Osteocyte (in vitro differentiated cells): ENCODE measurements around the gene CLEC9A. TPM values are rescaled to one million over a fixed set of nuclear protein-coding genes. Genes with fewer than 3 reads are reported as not detected.

Experiments
- DNase-seq: peaks from one replicate; pipeline ENCODE4 v3.0.0; 2021; ENCODE audit warnings: mixed read lengths; ENCODE audit not compliant: unreplicated experiment; ENCODE audit errors: extremely low spot score
- H3K27ac Mint-ChIP-seq: one replicate; pipeline ENCODE4 v1.8.0; 2021; ENCODE audit warnings: mild to moderate bottlenecking, mixed read lengths; ENCODE audit not compliant: unreplicated experiment
- H3K27me3 Mint-ChIP-seq: one replicate; pipeline ENCODE4 v1.8.0; 2021; ENCODE audit warnings: mixed read lengths; ENCODE audit not compliant: unreplicated experiment
- H3K36me3 Mint-ChIP-seq: one replicate; pipeline ENCODE4 v1.8.0; 2021; ENCODE audit warnings: mixed read lengths; ENCODE audit not compliant: unreplicated experiment
- H3K4me1 Mint-ChIP-seq: one replicate; pipeline ENCODE4 v1.8.0; 2021; ENCODE audit warnings: mixed read lengths; ENCODE audit not compliant: unreplicated experiment
- H3K4me3 Mint-ChIP-seq: one replicate; pipeline ENCODE4 v1.8.0; 2021; ENCODE audit warnings: mild to moderate bottlenecking, moderate library complexity, mixed read lengths; ENCODE audit not compliant: unreplicated experiment
- H3K9me3 Mint-ChIP-seq: one replicate; pipeline ENCODE4 v1.8.0; 2021; ENCODE audit warnings: mixed read lengths; ENCODE audit not compliant: unreplicated experiment
- total RNA-seq: library from RNA; stranded (reverse); gene quantifications from 2 replicates; pipeline ENCODE4 v1.2.1, GENCODE V29; 2021
- TF ChIP-seq, protein P1 (sequence below): fragments of 200-600 bp; sonication (generic); IDR thresholded peaks from 2 replicates; pipeline ENCODE4 v1.5.0; 2021; ENCODE audit warnings: antibody characterized with exemption, mild to moderate bottlenecking, moderate library complexity

CLEC9A gene
- total RNA-seq, 1 donor from 2014 or later = not detected

DNA sequence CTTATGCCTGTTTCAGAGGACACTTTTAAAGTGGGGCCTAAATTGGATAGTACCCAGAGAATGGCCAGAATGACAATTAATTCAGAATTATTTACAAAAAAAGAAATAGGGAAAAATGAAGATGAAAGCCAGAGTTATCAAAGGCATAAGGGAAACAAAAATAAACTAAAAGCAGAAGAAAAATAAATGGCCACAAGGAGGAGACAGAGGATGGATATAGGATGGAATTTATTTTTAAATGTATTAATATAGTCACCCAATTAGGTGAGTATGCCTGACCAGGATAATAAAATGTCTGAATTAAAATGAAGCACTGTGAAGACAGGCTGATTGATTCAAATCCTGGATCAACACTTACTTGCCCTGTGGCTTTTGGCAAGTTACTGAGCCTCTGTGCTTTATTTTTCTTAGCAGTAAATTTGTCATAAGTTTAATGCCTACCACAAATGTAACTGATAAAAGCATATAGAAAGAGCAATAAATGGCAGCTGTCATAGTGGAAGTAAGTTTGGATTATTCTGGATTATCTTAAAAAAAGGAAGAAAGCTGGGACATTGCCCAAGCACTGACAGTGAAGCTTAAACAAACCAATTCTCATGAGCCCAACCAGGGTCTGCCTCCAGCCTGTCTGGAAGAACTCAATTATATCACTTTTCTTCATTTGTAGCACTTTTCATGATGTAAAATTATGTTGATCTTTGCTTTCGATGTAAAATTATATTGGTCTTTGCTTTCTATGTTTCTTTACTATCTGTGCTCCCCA lies 3.5 kb downstream of the CLEC9A start:
- DNase-seq = no peak
- Mint-ChIP-seq H3K4me3 (no peak overlapping the region), H3K4me1 (peaks cover 11% of the 10 kb centered on the region), H3K27me3 (no peaks in the 10 kb centered on the region), H3K27ac (no peak overlapping the region), H3K36me3 (no peaks in the 10 kb centered on the region), H3K9me3 (no peaks in the 10 kb centered on the region)
- TF ChIP-seq, protein P1, sequence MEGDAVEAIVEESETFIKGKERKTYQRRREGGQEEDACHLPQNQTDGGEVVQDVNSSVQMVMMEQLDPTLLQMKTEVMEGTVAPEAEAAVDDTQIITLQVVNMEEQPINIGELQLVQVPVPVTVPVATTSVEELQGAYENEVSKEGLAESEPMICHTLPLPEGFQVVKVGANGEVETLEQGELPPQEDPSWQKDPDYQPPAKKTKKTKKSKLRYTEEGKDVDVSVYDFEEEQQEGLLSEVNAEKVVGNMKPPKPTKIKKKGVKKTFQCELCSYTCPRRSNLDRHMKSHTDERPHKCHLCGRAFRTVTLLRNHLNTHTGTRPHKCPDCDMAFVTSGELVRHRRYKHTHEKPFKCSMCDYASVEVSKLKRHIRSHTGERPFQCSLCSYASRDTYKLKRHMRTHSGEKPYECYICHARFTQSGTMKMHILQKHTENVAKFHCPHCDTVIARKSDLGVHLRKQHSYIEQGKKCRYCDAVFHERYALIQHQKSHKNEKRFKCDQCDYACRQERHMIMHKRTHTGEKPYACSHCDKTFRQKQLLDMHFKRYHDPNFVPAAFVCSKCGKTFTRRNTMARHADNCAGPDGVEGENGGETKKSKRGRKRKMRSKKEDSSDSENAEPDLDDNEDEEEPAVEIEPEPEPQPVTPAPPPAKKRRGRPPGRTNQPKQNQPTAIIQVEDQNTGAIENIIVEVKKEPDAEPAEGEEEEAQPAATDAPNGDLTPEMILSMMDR = peak; percentile 54

DNA sequence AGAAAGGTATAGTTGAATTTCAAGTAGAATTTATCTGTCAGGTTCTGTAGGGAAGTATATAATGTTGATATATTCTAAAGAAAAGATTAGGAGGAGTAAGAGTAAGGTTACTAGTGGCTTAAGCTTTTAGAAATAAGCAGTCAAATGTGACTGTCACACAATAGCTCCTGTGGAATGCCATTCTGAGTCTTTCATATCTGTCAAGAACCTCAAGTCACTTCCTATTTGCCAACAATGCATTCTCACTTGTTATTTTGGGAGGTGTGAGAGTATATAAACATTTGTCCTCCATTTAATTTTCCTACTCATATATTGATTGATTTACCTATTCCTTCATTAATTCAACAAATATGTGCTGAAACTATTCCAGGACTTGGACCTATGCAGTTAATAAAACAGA lies 11.7 kb downstream of the CLEC9A start:
- peaks cover 21% of the 10 kb centered on the region for H3K27me3 Mint-ChIP-seq
- no peak overlapping the region for H3K4me3 Mint-ChIP-seq
- TF ChIP-seq, protein P1 = no peak

DNA sequence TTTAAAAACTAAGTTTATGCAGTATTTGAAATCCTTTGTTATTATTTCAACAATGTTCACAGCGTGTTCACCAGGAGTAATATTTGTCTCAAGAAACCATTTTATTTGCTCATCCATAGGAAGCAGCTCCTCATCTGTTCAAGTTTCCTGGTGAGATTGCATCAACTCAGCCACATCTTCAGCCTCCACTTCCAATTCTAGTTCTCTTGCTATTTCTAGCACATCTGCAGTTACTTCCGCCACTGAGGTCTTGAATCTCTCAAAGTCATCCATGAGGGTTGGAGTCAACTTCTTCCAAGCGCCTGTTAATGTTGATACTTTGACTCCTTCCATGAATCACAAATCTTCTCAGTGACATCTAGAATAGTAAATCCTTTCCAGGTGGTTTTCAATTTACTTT lies 18.0 kb downstream of the CLEC9A start:
- TF ChIP-seq, protein P1 = no peak
- H3K9me3 Mint-ChIP-seq = no peaks in the 10 kb centered on the region
- DNase-seq = no peak
- no peak overlapping the region for H3K4me3 Mint-ChIP-seq
- peaks cover 10% of the 10 kb centered on the region for H3K27me3 Mint-ChIP-seq
- no peaks in the 10 kb centered on the region for H3K4me1 Mint-ChIP-seq
- no peaks in the 10 kb centered on the region for H3K36me3 Mint-ChIP-seq
- no peak overlapping the region for H3K27ac Mint-ChIP-seq

More for the DNA sequence above, 11.7 kb downstream of the CLEC9A start:
- DNase-seq = no peak
- H3K27ac Mint-ChIP-seq = no peak overlapping the region
- no peaks in the 10 kb centered on the region for H3K36me3 Mint-ChIP-seq
- H3K4me1 Mint-ChIP-seq = no peaks in the 10 kb centered on the region
- H3K9me3 Mint-ChIP-seq = no peaks in the 10 kb centered on the region

DNA sequence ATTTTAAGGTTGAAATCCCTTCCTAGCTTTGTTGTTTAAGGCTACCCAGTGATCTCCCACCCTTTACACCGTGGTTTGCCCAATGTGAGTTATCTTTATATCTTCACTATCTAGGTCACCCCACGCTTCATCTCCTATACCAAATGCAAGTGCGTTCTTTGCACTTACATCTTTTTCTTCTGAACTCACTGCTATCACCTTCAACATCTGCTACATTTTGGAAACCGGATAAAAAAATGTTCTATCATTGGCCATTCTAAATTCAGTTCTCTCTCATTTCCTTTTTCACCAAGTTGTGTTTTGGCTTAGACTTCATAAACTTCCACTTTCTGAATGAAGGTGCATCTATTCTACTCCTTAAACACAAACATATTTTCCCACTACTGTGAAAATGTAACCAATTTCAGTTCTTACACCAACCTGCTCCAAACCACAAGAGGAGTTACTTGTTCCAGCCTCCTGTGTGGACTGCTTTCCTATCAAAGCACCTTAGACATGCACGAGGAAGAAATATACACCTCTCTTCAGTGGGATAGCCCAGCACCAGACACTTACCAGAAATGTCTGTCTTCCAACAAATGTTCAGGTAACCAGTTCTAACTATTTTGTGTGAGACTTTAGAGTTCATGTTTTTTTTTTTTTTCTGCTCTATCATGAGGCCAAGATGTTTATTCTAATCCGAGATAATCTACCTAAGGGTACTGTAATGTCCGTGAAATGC lies 21.9 kb downstream of the CLEC9A start:
- Mint-ChIP-seq H3K4me3 (no peak overlapping the region), H3K27me3 (peaks cover 3% of the 10 kb centered on the region), H3K36me3 (no peaks in the 10 kb centered on the region), H3K9me3 (no peaks in the 10 kb centered on the region), H3K4me1 (no peaks in the 10 kb centered on the region), H3K27ac (no peak overlapping the region)
- no peak for DNase-seq
- TF ChIP-seq, protein P1 = no peak

DNA sequence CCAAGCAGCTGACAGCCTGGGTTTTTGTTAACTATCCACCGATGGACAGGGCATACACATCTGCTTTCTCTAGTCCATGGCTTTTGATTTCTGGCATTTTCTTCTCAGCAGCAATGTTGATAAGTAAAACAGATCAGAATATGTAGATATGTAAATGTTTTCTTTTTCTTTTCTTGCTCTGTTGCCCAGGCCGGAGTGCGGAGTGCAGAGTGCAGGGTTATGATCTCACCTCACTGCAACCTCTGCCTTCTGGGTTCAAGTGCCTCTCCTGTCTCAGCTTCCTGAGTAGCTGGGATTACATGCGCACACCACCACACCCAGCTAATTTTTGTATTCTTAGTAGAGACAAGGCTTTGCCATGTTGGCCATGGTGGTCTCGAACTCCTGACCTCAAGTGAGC lies 27.9 kb downstream of the CLEC9A start:
- DNase-seq = no peak

More for the DNA sequence above, 27.9 kb downstream of the CLEC9A start:
- TF ChIP-seq, protein P1 = no peak
- no peak overlapping the region for H3K4me3 Mint-ChIP-seq
- no peaks in the 10 kb centered on the region for H3K4me1 Mint-ChIP-seq
- no peaks in the 10 kb centered on the region for H3K36me3 Mint-ChIP-seq
- H3K27me3 Mint-ChIP-seq = peaks cover 4% of the 10 kb centered on the region
- H3K27ac Mint-ChIP-seq = no peak overlapping the region
- H3K9me3 Mint-ChIP-seq = no peaks in the 10 kb centered on the region
